K562 (cell line): ENCODE data around the gene HDHD3. TPM values are rescaled to one million over a fixed set of nuclear protein-coding genes. Genes with fewer than 3 reads are reported as not detected.

Experiments
- MAFK ChIP-seq: IDR thresholded peaks from 2 replicates; pipeline ENCODE4 v1.6.1; 2011; ENCODE audit warnings: low read length, improper control_type of control experiment
- MTA2 ChIP-seq: fragments of 450-650 bp; IDR thresholded peaks from 2 replicates; pipeline ENCODE4 v1.6.1; 2016; ENCODE audit warnings: low read depth
- PHF21A ChIP-seq: fragments of 450-650 bp; IDR thresholded peaks from 2 replicates; pipeline ENCODE4 v1.6.1; 2017; ENCODE audit warnings: low read depth, borderline replicate concordance
- PRDM10 ChIP-seq: fragments of 450-650 bp; IDR thresholded peaks from 2 replicates; pipeline ENCODE4 v1.6.1; 2018; ENCODE audit not compliant: partially characterized antibody
- STAT6 ChIP-seq: sonication (generic); formaldehyde crosslinking; IDR thresholded peaks from 2 replicates; pipeline ENCODE4 v1.8.1; 2023; ENCODE audit warnings: mild to moderate bottlenecking, missing genetic modification reagents
- polyA plus RNA-seq, 8 experiments: library from polyadenylated mRNA; depleted of rRNA in 4 of 8; stranded (reverse) in 5 of 8; unstranded in 3 of 8; fragments of >200 nt; fragmentation: Nextera tagmentation in 2 of 8; fragmentation: Illumina TruSeq in 1 of 8; extraction: Ambion mirVana in 2 of 8; extraction: Trizol in 1 of 8; gene quantifications; 2 replicates each; pipeline versions ENCODE4 v1.2.1 to v1.2.3, GENCODE V29; 2011 to 2014; ENCODE audit warnings: inconsistent platforms in 1 of 8, missing spikeins in 1 of 8
- total RNA-seq, 7 experiments: library from RNA; depleted of rRNA in 6 of 7; stranded (reverse); fragments of >200 nt in 6 of 7; fragmentation: Illumina TruSeq in 2 of 7; extraction: Trizol in 2 of 7; gene quantifications; 2 replicates each; pipeline versions ENCODE4 v1.2.1 to v1.2.3, GENCODE V29; 2011 to 2021; ENCODE audit warnings: low replicate concordance in 1 of 7

The HDHD3 gene
- total and polyA plus RNA-seq, 9 of the 15 experiments (the other 6 are each of a cell fraction or from before 2014, with no cell fraction given), result 1.1 to 19.1 (median 10.9) TPM

- TF ChIP-seq STAT6 (CRISPR knock-in tag) (no peak), MAFK (peak; percentile 82), MTA2 (no peak), PHF21A (no peak), PRDM10 (no peak)
Observed at GRCh38 chr9:113380869-113381378, 4.1 kb upstream of the HDHD3 start (continued).
